Adipocyte (in vitro differentiated cells): ENCODE measurements around the gene FAM168B.

Source experiments
- DNase-seq: peaks from one replicate; pipeline ENCODE4 v3.0.0-alpha.2; 2015; ENCODE audit warnings: low read depth
- H3K27me3 ChIP-seq: replicated peaks from 2 replicates; pipeline ENCODE4 v1.7.0; 2013; ENCODE audit warnings: mild to moderate bottlenecking, low read length, moderate library complexity; ENCODE audit not compliant: control insufficient read depth, insufficient read depth
- H3K36me3 ChIP-seq: 2 replicates; pipeline ENCODE4 v1.7.0; 2013; ENCODE audit warnings: low read length, mild to moderate bottlenecking, moderate library complexity; ENCODE audit not compliant: control insufficient read depth, insufficient read depth, severe bottlenecking
- H3K4me1 ChIP-seq: 2 replicates; pipeline ENCODE4 v1.7.0; 2013; ENCODE audit warnings: mild to moderate bottlenecking, low read length, moderate library complexity; ENCODE audit not compliant: control insufficient read depth, insufficient read depth
- H3K4me3 ChIP-seq: 2 replicates; pipeline ENCODE4 v1.7.0; 2013; ENCODE audit warnings: mild to moderate bottlenecking, low read length, moderate library complexity
- H3K9ac ChIP-seq: 2 replicates; pipeline ENCODE4 v1.7.0; 2013; ENCODE audit warnings: mild to moderate bottlenecking, low read length, moderate library complexity
- H3K9me3 ChIP-seq: 2 replicates; pipeline ENCODE4 v1.7.0; 2013; ENCODE audit warnings: mild to moderate bottlenecking, low read length, moderate library complexity; ENCODE audit not compliant: control insufficient read depth

FAM168B gene

DNA sequence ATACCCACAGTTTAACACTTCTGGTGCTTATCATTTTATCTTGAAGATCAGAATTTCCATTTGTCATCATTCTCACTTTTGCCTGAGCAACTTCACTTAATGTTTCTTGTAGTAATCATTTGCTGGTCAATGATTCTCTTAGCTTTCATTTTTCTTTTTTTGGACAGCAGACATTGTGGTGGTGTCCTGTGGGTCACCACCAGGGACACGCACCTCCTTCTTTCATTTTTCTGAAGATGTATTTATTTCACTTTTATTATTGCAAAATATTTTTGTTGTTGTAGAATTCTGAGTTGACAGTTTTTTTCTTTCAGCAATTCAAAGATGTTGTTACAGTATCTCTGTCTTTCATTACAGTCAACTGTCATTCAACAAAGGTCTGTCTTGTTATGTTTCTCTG, 84.3 kb downstream of the FAM168B start:
- Histone ChIP-seq H3K36me3 (no peaks in the 10 kb centered on the region), H3K4me1 (no peaks in the 10 kb centered on the region), H3K4me3 (no peak overlapping the region), H3K9ac (no peak overlapping the region), H3K9me3 (peaks cover 6% of the 10 kb centered on the region), H3K27me3 (peaks cover 45% of the 10 kb centered on the region)
- DNase-seq: no peak

DNA sequence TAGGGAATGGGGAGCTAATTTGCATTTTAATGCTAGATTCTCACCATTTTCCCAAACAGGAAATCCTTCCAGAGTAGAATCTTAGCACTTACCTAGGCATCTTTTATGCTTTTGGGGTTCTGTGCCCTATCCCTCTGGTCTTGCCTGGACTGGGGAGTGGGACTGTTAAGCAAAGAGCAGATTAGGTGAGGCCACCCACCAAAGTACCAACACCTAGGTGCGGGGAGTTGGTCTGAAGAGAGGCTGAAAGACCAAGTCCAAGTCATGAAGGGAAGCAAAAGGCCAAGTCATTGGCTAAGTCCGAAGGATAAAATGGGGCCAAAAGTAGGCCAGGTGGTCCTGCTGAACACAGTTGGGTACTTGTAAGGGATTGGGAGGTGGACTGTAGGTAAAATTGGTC, 86.7 kb downstream of the FAM168B start:
- no peak overlapping the region for H3K9ac ChIP-seq
- H3K9me3 ChIP-seq: peaks cover 6% of the 10 kb centered on the region
- H3K27me3 ChIP-seq: peaks cover 47% of the 10 kb centered on the region
- H3K36me3 ChIP-seq: no peaks in the 10 kb centered on the region
- no peak for DNase-seq
- H3K4me1 ChIP-seq: no peaks in the 10 kb centered on the region
- H3K4me3 ChIP-seq: no peak overlapping the region

DNA sequence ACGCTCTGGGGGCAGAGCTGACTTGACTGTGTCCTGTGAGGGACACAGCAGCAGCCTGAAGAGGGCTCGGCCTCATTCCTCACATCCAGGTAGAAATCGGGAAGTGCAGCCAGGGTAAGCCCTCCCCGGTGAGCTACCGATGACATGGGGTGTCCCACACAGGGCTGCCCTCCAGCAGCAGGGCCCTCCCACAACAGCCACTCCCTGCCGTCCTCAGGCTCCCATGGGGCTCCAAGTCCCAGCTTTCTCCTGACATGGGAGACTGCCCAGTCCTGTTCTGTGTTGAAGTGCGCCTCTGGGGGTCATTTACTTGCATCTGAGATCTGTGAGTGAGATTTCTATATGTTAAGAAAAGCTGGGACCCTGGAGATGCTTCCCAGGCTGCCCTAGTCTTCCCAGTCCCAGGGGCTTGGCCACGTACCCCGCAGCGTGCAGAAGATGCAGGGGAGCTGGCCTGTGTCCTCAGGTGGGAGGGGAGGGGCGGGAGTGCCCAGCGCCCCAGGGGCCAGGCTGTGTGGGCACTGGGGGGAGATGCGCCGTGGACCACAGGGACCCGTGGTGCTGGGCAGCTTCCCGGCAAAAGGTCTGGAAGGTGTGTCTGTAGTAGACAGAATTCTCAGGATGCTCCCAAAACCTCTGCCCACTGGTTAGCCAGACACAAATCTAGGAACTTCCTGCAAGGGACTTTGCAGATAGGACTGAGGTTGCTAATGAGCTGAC, 87.9 kb downstream of the FAM168B start:
- Histone ChIP-seq H3K4me1 (no peaks in the 10 kb centered on the region), H3K36me3 (no peaks in the 10 kb centered on the region), H3K9ac (no peak overlapping the region), H3K27me3 (peaks cover 40% of the 10 kb centered on the region), H3K9me3 (peaks cover 6% of the 10 kb centered on the region), H3K4me3 (no peak overlapping the region)
- DNase-seq: no peak

DNA sequence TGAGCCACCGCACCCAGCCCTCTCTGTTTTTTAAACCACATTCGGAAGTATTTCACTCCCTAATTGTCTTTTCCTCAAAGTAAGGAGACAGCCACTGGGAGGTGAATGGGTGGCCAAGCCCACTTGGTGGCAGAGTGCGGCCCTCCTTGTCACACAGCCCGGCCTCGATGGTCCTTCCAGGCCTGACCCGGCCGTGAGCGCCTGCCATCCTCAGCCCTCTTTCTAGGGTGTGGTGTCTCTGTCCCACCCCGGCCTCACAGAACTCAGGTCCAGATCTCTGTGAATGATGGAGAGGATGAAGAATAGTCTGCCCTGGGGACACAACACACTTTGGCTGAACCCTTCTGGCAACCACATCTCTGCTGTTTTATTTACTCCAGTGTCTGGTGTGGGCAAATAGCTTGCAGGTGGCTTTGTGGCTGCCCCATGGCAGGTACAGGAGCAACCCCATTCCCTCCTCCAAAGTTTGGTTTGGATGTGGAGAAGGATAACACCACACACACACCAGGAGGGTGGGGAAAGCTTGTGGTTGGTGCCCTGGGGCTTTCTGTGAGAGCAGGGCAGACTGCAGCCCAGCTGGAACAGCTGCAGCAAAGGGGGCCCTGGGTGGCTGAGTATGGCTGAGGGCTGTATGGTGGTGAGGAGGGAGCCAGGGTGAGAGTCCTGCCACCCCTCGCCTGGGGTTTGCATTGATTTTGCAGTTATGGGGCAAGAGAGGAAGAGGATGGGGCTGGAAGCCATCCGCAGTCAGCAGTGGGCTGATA, 88.6 kb downstream of the FAM168B start:
- Histone ChIP-seq H3K9ac (no peak overlapping the region), H3K4me1 (no peaks in the 10 kb centered on the region), H3K27me3 (peaks cover 32% of the 10 kb centered on the region), H3K9me3 (peaks cover 6% of the 10 kb centered on the region), H3K4me3 (no peak overlapping the region), H3K36me3 (no peaks in the 10 kb centered on the region)
- no peak for DNase-seq

DNA sequence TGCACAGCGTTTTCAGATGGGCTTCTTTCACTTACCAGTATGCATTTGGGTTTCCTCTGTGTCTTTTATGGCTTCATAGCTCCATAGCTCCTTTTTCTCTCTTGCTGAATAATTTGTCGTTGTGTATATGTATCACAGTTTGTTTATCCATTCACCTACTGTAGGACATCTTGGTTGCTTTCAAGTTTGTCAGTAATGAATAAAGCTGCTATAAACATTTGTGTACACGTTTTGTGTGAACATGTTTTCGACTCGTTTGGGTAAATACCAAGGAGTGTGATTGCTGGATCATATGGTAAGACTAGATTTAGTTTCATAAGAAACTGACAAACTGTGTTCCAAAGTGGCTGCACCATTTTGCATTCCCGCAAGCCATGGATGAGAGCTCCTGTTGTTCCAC, 94.7 kb downstream of the FAM168B start:
- no peaks in the 10 kb centered on the region for H3K4me1 ChIP-seq
- no peaks in the 10 kb centered on the region for H3K9me3 ChIP-seq
- no peak overlapping the region for H3K9ac ChIP-seq
- H3K27me3 ChIP-seq: peaks cover 30% of the 10 kb centered on the region
- no peaks in the 10 kb centered on the region for H3K36me3 ChIP-seq
- H3K4me3 ChIP-seq: no peak overlapping the region
- no peak for DNase-seq
